Measurements from ENCODE around the gene SLC41A3.

The SLC41A3 gene

DNA sequence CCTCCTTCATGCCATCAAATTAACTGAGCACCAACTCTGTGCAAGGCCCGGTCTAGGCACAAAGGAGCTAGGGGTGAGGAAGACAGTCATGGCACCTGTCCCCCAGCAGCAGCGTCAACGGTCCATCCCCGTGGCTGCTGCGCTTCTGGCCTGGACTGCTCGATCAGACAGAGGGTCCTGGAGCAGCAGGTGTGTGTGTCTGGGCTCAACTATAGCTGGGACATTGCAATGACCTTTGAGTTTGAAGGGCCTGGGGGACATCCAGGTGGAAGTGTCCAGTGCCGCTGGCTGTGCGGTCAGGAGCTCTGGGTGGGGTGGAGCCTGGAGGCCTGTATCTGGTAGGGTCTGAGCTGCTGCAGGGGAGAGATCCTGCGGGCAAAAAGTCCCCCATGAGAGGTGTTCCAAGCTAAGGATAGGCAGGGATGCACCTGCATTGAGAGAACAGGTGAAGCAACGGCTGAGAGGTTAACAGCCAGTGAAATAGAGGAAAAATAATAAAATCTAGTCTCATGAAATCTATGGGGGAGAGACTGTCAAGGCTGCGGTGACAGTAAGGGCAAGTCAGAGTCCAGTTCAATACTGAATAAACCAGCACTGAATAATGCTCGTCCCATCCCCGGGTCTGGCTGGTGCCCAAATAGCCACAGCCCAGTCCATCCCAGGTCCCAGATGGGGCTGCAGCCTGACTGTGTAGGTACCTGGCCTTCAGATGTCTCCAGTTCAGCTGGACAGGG is 25.4 kb upstream of the SLC41A3 start:
- TF ChIP-seq, protein P1, sequence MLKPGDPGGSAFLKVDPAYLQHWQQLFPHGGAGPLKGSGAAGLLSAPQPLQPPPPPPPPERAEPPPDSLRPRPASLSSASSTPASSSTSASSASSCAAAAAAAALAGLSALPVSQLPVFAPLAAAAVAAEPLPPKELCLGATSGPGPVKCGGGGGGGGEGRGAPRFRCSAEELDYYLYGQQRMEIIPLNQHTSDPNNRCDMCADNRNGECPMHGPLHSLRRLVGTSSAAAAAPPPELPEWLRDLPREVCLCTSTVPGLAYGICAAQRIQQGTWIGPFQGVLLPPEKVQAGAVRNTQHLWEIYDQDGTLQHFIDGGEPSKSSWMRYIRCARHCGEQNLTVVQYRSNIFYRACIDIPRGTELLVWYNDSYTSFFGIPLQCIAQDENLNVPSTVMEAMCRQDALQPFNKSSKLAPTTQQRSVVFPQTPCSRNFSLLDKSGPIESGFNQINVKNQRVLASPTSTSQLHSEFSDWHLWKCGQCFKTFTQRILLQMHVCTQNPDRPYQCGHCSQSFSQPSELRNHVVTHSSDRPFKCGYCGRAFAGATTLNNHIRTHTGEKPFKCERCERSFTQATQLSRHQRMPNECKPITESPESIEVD (tag by site-specific recombination; IDR thresholded peaks at IDR 0.05) = no peak
- TF ChIP-seq ZNF701 (tag by site-specific recombination; IDR thresholded peaks at IDR 0.05) (no peak), PRDM1 (tag by site-specific recombination; IDR thresholded peaks at IDR 0.05) (no peak), ZFP41 (tag by site-specific recombination; IDR thresholded peaks at IDR 0.05; ENCODE audit: borderline replicate concordance) (no peak), ZSCAN18 (tag by site-specific recombination; IDR thresholded peaks at IDR 0.05) (no peak)
- Histone ChIP-seq H3K36me3 (ENCODE audit: control insufficient read depth in 2 of 2, insufficient read depth in 1 of 2, low read length in 2 of 2) (no peaks in the 10 kb centered on the region), H3K9me3 (ENCODE audit: control insufficient read depth, insufficient read depth, low read depth, low read length) (no peaks in the 10 kb centered on the region), H3K4me1 (ENCODE audit: control insufficient read depth, insufficient read depth, low read length) (no peaks in the 10 kb centered on the region), H3K27ac (ENCODE audit: extremely low read depth, low read depth, low read length) (no peak overlapping the region), H3K4me3 (ENCODE audit: low read depth, low read length) (no peak overlapping the region)
- POLR2A ChIA-PET = no interaction called here
- CTCF ChIA-PET = no interaction called here

DNA sequence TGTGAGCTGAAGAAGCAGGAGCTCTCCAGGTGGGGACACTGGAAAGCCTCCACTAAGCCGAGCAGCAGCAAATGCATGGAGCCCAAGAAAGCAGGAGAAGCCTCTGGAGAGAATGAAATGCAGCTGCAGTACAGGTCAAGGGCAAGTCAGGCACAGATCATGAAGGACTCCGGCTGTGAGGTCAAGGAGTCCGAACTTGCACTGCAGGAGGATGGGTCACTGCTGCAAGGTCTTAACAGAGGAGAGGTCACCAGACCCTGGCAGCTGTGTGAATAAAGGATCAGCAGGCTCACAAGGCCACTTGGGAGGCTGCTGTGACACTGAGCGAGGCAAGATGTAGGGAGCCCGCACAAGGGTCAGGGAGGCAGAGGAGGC is 24.7 kb upstream of the SLC41A3 start:
- no peak overlapping the region for H3K27ac ChIP-seq (ENCODE audit: extremely low read depth, low read depth, low read length)
- H3K4me3 ChIP-seq (ENCODE audit: low read depth, low read length) = no peak overlapping the region
- no peaks in the 10 kb centered on the region for H3K36me3 ChIP-seq (ENCODE audit: control insufficient read depth in 2 of 2, insufficient read depth in 1 of 2, low read length in 2 of 2)
- ChIA-PET CTCF (no interaction called here), POLR2A (no interaction called here)
- H3K4me1 ChIP-seq (ENCODE audit: control insufficient read depth, insufficient read depth, low read length) = no peaks in the 10 kb centered on the region
- no peaks in the 10 kb centered on the region for H3K9me3 ChIP-seq (ENCODE audit: control insufficient read depth, insufficient read depth, low read depth, low read length)
- TF ChIP-seq ZNF19 (tag by site-specific recombination; IDR thresholded peaks at IDR 0.05; ENCODE audit: low read depth) (no peak), ZNF335 (tag by site-specific recombination; conservative IDR thresholded peaks at IDR 0.05) (no peak), ZNF280C (tag by site-specific recombination; IDR thresholded peaks at IDR 0.05) (no peak), ZBTB48 (tag by site-specific recombination; IDR thresholded peaks at IDR 0.05) (no peak), ZEB2 (tag by site-specific recombination; IDR thresholded peaks at IDR 0.05) (no peak), YY1 (tag by site-specific recombination; IDR thresholded peaks at IDR 0.05) (no peak), ZNF791 (tag by site-specific recombination; IDR thresholded peaks at IDR 0.05) (no peak), ZNF37A (tag by site-specific recombination; IDR thresholded peaks at IDR 0.05) (no peak), ZNF214 (tag by site-specific recombination; IDR thresholded peaks at IDR 0.05; ENCODE audit: borderline replicate concordance) (no peak), EGR2 (tag by site-specific recombination; IDR thresholded peaks at IDR 0.05; ENCODE audit: low read depth) (no peak), ZSCAN30 (tag by site-specific recombination; IDR thresholded peaks at IDR 0.05) (no peak), TRIM28 (IDR thresholded peaks at IDR 0.05; ENCODE audit: borderline replicate concordance, low read length) (no peak), ZNF510 (tag by site-specific recombination; IDR thresholded peaks at IDR 0.05; ENCODE audit: insufficient replicate concordance) (no peak), ZNF184 (tag by site-specific recombination; IDR thresholded peaks at IDR 0.05) (no peak), ZNF157 (tag by site-specific recombination; IDR thresholded peaks at IDR 0.05) (no peak), ZNF654 (tag by site-specific recombination; IDR thresholded peaks at IDR 0.05; ENCODE audit: low read depth) (no peak), OVOL3 (tag by site-specific recombination; IDR thresholded peaks at IDR 0.05) (no peak)
- TF ChIP-seq, protein P2, sequence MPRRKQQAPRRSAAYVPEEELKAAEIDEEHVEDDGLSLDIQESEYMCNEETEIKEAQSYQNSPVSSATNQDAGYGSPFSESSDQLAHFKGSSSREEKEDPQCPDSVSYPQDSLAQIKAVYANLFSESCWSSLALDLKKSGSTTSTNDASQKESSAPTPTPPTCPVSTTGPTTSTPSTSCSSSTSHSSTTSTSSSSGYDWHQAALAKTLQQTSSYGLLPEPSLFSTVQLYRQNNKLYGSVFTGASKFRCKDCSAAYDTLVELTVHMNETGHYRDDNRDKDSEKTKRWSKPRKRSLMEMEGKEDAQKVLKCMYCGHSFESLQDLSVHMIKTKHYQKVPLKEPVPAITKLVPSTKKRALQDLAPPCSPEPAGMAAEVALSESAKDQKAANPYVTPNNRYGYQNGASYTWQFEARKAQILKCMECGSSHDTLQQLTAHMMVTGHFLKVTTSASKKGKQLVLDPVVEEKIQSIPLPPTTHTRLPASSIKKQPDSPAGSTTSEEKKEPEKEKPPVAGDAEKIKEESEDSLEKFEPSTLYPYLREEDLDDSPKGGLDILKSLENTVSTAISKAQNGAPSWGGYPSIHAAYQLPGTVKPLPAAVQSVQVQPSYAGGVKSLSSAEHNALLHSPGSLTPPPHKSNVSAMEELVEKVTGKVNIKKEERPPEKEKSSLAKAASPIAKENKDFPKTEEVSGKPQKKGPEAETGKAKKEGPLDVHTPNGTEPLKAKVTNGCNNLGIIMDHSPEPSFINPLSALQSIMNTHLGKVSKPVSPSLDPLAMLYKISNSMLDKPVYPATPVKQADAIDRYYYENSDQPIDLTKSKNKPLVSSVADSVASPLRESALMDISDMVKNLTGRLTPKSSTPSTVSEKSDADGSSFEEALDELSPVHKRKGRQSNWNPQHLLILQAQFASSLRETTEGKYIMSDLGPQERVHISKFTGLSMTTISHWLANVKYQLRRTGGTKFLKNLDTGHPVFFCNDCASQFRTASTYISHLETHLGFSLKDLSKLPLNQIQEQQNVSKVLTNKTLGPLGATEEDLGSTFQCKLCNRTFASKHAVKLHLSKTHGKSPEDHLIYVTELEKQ (tag by site-specific recombination; IDR thresholded peaks at IDR 0.05; ENCODE audit: borderline replicate concordance) = no peak
- TF ChIP-seq, protein P3, sequence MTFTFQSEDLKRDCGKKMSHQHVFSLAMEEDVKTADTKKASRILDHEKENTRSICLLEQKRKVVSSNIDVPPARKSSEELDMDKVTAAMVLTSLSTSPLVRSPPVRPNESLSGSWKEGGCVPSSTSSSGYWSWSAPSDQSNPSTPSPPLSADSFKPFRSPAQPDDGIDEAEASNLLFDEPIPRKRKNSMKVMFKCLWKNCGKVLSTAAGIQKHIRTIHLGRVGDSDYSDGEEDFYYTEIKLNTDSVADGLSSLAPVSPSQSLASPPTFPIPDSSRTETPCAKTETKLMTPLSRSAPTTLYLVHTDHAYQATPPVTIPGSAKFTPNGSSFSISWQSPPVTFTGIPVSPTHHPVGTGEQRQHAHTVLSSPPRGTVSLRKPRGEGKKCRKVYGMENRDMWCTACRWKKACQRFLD (tag by site-specific recombination; IDR thresholded peaks at IDR 0.05) = no peak

All from HEK293 (cell line).